NCI-H1417 (cell line): Measurements from ENCODE around the gene TMEM91.
"Not testable (repeated sequence)": the region's sequence is repeated elsewhere in the genome, so short reads cannot be mapped to it uniquely, and the experiment has no call there.

Experiments
- DNase-seq, 3 experiments: peaks; one replicate each; lab custom pipeline; 2025; lab: John Stamatoyannopoulos, UW

The TMEM91 gene

GRCh38 chr19:41376241-41376997 lies at the start of gene TMEM91:
Gene TMEM91, plus strand, starts transcription at chr19:41376533. Its CDS starts 1,777 bp downstream, at chr19:41378310.
- peak in 1 of 3 experiments; percentile 19 for DNase-seq

DNA sequence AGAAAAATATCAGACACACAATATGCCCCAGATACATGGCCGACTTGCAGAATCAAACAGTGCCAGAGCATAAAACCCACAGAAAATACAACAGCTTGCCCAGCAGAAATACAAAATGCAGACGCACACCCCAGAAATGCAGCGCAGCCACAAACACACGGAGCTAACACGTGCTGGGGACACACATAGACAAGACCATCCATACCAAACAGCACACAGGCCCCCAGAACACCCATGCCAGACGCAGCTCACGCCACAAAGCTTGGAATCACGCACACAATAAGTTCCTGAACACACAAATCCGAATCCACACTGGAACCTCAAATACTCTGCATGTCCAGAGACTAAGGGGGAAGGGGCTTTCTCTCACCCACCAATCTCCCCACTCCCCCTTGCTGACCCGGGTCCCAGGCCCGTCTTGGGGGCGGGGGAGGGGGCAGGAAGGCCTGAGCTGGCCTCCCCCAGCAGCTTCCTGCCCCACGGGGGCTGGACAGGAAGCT lies 49.2 kb upstream of the TMEM91 start:
- DNase-seq, result no peak

- peak in 2 of 3 experiments; percentile 38 to 42 for DNase-seq
Observed at GRCh38 chr19:41327576-41328156, 48.7 kb upstream of the TMEM91 start.

- DNase-seq, result no peak
Observed at GRCh38 chr19:41328157-41328841, 48.0 kb upstream of the TMEM91 start.

DNA sequence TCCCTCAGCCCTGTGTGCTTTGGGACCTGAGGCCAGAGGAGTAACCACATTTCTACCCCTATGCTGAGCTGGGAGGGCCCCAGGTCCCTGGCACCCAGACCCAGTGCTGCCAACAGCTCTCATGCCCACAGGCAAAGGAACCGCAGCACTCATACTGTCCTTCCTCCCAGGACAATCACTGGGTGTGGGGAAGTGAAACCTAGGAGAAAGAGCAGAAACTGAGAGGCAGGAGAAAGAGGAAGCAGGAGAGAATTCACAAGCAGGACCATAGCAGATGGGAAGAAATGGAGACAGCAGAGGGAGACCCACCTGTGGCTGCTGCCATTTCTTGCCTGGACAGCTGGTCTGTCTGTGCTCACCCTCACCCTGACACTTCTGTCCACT lies 47.5 kb upstream of the TMEM91 start:
- no peak for DNase-seq

- DNase-seq, result no peak
Observed at GRCh38 chr19:41330481-41330880, 45.9 kb upstream of the TMEM91 start.

DNA sequence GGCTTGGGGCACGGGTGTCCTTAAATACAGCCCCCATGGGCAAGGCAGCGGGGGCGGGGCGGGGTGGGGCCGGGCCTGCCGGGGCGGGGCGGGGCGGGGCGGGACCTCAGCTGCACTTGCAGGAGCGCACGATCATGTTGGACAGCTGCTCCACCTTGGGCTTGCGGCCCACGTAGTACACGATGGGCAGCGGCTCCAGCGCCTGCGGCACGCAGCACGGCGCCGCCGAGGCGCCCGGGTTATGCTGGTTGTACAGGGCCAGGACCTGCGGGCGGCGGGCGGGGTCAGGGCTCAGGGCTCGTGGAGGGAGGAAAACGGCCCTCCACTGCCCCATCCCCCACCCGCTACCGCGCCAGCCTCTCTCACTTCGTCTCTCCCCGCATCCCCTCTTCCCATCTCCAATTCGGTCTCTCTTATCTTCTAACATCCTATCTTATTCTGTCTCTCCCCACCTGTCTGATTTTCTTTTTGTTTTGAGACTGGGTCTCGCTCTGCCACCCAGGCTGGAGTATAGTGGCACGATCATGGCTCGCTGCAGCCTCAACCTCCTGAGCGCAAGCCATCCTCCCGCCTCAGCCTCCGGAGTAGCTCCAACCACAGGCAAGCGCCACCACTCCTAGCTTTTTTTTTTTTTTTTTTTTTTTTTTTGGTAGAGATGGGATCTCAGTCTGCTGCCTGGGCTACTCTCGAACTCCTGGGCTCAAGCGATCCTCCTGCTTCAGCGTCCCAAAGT lies 45.2 kb upstream of the TMEM91 start:
- DNase-seq, result no peak

- no peak for DNase-seq
Observed at GRCh38 chr19:41332000-41332399, 44.3 kb upstream of the TMEM91 start.

- no peak for DNase-seq
Observed at GRCh38 chr19:41332468-41332867, 43.9 kb upstream of the TMEM91 start.

DNA sequence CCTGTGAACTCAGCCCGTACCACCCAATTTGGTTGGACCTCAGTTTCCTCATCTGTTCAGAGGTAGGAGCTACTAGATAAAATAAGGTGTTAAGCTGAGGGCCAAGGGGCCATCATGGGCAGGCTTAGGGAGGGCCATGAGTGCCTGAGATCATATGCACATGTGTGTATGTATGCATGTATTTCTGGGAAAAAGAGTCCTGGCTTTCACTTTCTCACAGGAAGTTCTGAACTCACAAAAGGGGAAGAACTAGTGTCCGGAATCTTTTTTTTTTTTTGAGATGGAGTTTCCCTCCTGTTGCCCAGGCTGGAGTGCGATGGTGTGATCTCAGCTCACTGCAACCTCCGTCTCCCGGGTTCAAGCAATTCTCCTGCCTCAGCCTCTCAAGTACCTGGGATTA lies 41.5 kb upstream of the TMEM91 start:
- DNase-seq, result no peak

- DNase-seq, result no peak
Observed at GRCh38 chr19:41335467-41335866, 40.9 kb upstream of the TMEM91 start.

DNA sequence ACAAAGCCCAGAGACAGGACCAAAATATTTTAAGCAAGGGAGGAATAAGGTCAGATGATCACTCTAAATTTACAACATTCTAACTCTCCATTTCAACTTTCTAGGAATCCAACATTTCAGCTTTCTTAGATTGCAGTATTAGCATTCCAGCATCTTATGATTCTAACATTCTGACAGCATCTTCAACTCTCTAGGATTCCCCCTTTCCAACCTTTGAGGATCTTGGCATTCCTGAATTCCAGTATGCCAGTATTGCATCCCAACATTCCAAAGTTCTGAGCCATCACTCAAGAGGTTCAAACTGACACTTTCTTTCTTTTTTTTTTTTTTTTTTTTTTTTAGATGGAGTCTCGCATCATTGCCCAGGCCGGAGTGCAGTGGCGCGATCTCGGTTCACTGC lies 36.4 kb upstream of the TMEM91 start:
- DNase-seq, result no peak

DNA sequence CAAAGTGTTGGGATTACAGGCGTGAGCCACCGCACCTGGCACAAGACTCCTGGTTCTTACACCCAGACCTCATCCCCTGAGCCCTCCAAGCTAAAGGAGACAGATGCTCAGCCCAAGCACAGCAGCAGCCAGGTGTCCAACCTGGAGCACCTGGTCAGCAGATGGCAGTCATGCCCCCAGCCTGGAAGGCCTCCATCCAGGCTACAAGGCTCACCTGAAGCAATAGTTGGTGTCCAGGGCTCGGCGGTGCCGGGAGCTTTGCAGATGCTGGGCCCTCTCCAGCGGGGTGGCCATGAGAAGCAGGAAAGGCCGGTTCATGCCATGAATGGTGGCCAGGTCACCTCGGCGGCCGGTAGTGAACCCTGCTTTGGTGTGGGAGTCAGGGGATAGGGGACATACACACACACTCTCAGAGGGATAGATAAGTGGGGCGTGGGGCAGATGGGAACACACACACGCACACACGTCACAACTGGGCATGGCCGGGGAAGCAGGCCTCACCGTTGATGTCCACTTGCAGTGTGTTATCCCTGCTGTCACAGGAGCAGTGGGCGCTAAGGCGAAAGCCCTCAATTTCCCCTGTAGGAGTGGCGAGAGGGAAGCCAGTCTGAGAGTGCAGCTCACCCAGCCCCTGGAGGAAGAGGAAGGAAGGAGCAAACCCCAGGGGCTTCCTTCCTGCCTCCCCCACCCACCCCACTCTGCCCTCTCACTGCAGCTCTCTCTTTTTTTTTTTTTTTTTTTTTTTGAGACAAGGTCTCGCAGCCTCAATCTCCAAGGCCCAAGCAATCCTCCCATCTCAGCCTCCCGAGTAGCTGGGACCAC lies 34.5 kb upstream of the TMEM91 start:
- peak in 2 of 3 experiments; percentile 11 to 36 for DNase-seq

DNA sequence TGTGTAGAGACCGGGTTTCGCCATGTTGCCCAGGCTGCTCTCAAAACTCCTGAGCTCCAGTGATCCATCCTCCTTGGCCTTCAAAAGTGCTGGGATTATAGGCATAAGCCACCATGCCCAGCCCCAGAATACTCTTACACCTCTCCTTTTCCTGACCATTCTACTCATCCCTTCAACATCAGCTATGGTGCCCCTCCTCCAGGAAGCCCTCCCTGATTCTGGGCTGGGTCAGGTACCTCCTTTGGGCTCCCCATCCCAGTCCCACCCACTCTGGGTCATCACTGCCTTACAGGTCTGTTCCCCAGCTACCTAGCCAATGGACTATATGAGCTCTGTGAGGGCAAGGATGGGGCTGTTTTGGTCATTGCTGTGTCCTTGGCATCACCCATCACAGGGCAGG lies 32.2 kb upstream of the TMEM91 start:
- DNase-seq, result no peak

DNA sequence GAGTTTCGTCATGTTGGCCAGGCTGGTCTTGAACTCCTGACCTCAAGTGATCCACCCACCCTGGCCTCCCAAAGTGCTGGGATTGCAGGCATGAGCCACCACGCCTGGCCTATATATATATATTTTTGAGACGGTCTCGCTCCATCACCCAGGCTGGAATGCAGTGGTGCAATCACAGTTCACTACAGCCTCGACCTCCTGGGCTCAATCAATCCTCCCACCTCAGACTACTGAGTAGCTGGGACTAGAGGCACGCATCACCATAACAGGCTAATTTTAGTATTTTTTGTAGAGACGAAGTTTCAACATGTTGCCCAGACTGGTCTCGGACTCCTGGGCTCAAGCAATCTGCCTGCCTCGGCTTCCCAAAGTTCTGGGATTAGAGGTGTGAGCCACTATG lies 29.4 kb upstream of the TMEM91 start:
- DNase-seq, result not testable (repeated sequence)

DNA sequence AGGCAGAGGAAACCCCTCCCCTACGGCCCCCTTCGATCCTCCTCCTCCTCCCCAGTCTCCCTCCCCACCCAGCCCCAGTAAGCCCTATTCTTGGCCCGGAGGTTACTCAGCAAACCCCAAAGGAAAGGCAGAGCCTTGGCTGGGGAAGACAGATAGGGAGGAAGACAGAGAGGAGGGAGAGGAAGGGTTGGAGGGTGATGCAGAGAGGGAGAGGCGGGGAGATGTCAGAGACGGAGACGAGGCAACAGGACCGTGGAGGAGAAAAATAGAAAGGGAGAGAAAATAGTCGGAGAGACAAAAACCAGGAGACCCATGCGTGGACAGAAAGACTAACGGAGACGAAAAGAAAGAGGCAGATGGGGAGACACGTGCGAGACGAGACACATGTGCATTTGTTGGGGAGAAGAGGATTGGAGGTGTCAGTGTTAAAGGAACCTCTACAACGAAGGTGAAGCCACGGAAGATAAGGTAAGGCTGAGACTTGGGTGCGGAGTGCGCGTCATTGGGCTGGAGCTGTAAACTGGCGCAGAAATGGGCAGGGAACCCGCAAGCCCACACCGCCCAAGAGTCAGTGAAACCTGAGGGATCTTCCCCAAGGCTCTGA lies 25.5 kb upstream of the TMEM91 start:
- no peak for DNase-seq

DNA sequence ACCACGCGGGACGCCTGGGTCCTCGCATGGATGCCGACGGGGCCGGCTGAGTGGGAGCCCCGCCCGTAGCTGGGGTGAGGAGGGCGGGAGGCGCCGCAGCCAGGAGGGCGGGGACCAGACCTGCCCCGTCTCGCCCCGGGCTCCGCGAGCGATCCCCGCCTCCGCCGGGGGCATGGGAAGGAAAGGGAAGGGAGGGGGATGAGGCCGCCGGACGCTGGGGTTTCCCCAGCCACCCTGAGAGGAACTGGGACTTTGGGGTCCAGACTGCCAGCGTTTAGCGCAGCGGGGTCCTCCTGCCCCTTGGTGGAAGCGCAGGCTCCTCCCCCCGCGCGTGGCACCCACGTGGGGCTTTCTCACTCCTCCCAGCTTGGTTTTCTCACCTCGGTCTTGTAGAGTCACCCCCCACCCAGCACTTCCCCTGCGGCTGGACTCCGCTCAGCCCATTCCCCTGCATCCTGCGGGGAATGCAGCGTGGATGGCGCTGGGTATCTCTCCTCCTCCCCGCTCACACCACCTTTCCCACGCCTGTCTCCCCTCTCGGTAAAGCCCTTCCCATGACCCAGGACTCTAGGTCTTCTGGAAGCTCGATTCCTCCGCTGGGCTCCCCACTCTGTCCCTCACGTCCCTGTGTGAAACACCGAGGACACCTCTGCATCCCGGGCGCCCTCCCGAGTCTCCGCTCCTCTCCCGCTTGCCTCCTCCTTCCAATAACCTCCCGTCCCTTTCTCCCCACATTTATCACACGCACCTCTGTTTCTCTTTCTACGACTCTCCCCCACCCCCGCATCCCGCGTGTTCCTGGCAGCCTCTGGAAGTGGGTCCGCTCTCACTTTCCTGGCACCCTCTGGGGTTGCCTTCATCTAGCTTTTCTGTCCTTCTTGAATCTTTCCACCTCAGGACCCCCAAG lies 24.7 kb upstream of the TMEM91 start:
- DNase-seq, result peak in 2 of 3 experiments; percentile 35 to 39

DNA sequence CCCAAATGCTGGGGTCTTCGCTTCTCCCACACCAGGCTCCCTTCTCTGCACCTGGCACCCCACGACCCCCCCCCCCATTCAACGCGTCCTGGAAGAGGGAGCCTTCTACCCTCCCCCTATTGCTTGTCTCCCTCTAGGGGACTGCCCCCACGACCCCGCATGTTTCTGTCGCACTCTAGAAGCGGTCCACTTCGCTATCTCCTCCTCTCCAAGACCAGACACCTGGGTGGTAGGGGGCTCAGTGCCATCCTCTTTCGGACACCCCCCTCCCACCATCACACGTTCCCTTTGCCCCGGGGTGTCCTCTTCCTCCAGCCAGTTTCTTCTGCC lies 24.1 kb upstream of the TMEM91 start:
- DNase-seq, result no peak

DNA sequence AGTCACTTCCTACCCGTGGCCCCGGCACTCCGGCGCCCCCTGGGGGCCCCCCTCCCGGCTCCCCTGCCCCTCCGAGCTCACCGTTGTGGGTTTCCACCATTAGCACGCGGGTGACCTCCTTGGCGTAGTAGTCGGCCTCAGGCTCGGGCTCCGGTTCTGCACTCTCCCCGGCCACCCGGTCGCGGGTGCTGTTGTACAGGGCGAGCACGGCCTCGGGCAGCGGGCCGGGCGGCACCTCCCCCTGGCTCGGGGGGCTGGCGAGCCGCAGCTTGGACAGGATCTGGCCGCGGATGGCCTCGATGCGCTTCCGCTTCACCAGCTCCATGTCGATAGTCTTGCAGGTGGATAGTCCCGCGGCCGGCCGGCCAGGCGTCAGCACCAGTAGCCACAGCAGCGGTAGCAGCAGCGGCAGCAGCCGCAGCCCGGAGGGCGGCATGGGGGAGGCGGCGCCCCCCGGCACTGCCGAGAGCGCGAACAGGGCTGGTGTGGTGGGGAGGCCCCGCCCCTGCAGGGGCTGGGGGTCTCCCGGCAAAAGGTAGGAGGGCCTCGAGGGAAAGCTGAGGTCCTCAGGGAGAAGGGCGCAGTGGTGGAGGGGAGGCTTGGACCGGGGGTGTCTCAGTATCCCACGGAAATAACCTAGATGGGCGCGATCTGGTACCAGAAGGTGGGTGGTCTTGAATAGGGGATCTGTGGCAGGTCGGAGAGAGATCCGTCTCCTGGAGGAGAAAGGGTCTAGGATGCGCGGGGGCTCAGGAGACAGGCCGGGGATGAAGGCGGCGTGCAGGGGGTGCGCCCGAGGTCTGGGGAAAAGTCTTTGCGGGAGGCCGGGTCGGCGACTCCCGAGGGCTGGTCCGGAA lies 23.5 kb upstream of the TMEM91 start:
- peak in 2 of 3 experiments; percentile 55 to 59 for DNase-seq
